H9 (cell line): ENCODE data around the gene DTX2. TPM values are rescaled to one million over a fixed set of nuclear protein-coding genes. Genes with fewer than 3 reads are reported as not detected.

Experiments used
- DNase-seq: peaks from one replicate; pipeline ENCODE4 v3.0.0-alpha.2; 2017
- H2AFZ ChIP-seq: one replicate; pipeline ENCODE4 v1.6.1; 2013; ENCODE audit warnings: mild to moderate bottlenecking, low read length, control low read depth, moderate library complexity
- H2AK5ac ChIP-seq: 2 replicates; pipeline ENCODE4 v1.6.1; 2013; ENCODE audit warnings: low read length, control low read depth, mixed read lengths; ENCODE audit not compliant: insufficient read length
- H2BK120ac ChIP-seq: one replicate; pipeline ENCODE4 v1.6.1; 2013; ENCODE audit warnings: low read depth, mild to moderate bottlenecking, low read length, control low read depth, inconsistent platforms; ENCODE audit not compliant: poor library complexity, severe bottlenecking
- H2BK12ac ChIP-seq: 2 replicates; pipeline ENCODE4 v1.6.1; 2013; ENCODE audit warnings: low read length, control low read depth, mixed read lengths, low read depth; ENCODE audit not compliant: insufficient read length
- H2BK15ac ChIP-seq: 2 replicates; pipeline ENCODE4 v1.6.1; 2013; ENCODE audit warnings: low read depth, low read length, control low read depth
- H2BK20ac ChIP-seq: one replicate; pipeline ENCODE4 v1.6.1; 2013; ENCODE audit warnings: low read depth, mild to moderate bottlenecking, low read length, control low read depth, inconsistent platforms; ENCODE audit not compliant: poor library complexity, severe bottlenecking
- H2BK5ac ChIP-seq: 2 replicates; pipeline ENCODE4 v1.6.1; 2013; ENCODE audit warnings: low read length, control low read depth, mixed read lengths; ENCODE audit not compliant: insufficient read length
- H3K14ac ChIP-seq: 2 replicates; pipeline ENCODE4 v1.6.1; 2013; ENCODE audit warnings: low read length, control low read depth; ENCODE audit not compliant: insufficient read depth
- H3K18ac ChIP-seq: 2 replicates; pipeline ENCODE4 v1.6.1; 2013; ENCODE audit warnings: low read depth, mild to moderate bottlenecking, mixed read lengths, low read length, control low read depth; ENCODE audit not compliant: insufficient read length
- H3K23ac ChIP-seq: 2 replicates; pipeline ENCODE4 v1.6.1; 2013; ENCODE audit warnings: low read length, control low read depth, mixed read lengths, low read depth; ENCODE audit not compliant: insufficient read length
- H3K23me2 ChIP-seq: 2 replicates; pipeline ENCODE4 v1.6.1; 2013; ENCODE audit warnings: low read depth, mild to moderate bottlenecking, mixed read lengths, low read length, control low read depth; ENCODE audit not compliant: insufficient read length, poor library complexity, severe bottlenecking
- H3K27ac ChIP-seq: 2 replicates; pipeline ENCODE4 v1.5.1; 2013; ENCODE audit warnings: low read length, control low read depth, mixed read lengths, low read depth; ENCODE audit not compliant: insufficient read length
- H3K27me3 ChIP-seq: 2 replicates; pipeline ENCODE4 v1.6.1; 2013; ENCODE audit warnings: low read length, control low read depth, inconsistent platforms; ENCODE audit not compliant: insufficient read depth
- H3K4ac ChIP-seq: 2 replicates; pipeline ENCODE4 v1.6.1; 2013; ENCODE audit warnings: low read depth, mild to moderate bottlenecking, control low read depth, inconsistent platforms, low read length, moderate library complexity
- H3K4me1 ChIP-seq: 2 replicates; pipeline ENCODE4 v1.6.1; 2013; ENCODE audit warnings: low read length, control low read depth, inconsistent platforms; ENCODE audit not compliant: insufficient read depth
- H3K4me2 ChIP-seq: 2 replicates; pipeline ENCODE4 v1.6.1; 2013; ENCODE audit warnings: low read length, control low read depth, mixed read lengths; ENCODE audit not compliant: insufficient read length, insufficient read depth
- H3K56ac ChIP-seq: 2 replicates; pipeline ENCODE4 v1.6.1; 2013; ENCODE audit warnings: low read depth, mild to moderate bottlenecking, mixed read lengths, low read length, control low read depth; ENCODE audit not compliant: insufficient read length
- H3K79me1 ChIP-seq: 2 replicates; pipeline ENCODE4 v1.6.1; 2013; ENCODE audit warnings: low read depth, mild to moderate bottlenecking, moderate library complexity, low read length, control low read depth, inconsistent platforms; ENCODE audit not compliant: insufficient read depth, poor library complexity, severe bottlenecking
- H3K79me2 ChIP-seq: 2 replicates; pipeline ENCODE4 v1.6.1; 2013; ENCODE audit warnings: low read length, control low read depth, inconsistent platforms; ENCODE audit not compliant: insufficient read depth
- H3K9ac ChIP-seq: 2 replicates; pipeline ENCODE4 v1.6.1; 2013; ENCODE audit warnings: low read length, control low read depth, mixed read lengths; ENCODE audit not compliant: insufficient read length; ENCODE audit errors: extremely low read depth
- H3K9me3 ChIP-seq: one replicate; pipeline ENCODE4 v1.6.1; 2013; ENCODE audit warnings: low read depth, low read length, inconsistent platforms; ENCODE audit not compliant: control insufficient read depth
- H3T11ph ChIP-seq: one replicate; pipeline ENCODE4 v1.6.1; 2013; ENCODE audit warnings: mild to moderate bottlenecking, low read length, control low read depth, inconsistent platforms
- H4K20me1 ChIP-seq: one replicate; pipeline ENCODE4 v1.6.1; 2013; ENCODE audit not compliant: control insufficient read depth, insufficient read length, insufficient read depth
- H4K5ac ChIP-seq: 2 replicates; pipeline ENCODE4 v1.6.1; 2013; ENCODE audit warnings: low read depth, mild to moderate bottlenecking, mixed read lengths, low read length, control low read depth; ENCODE audit not compliant: insufficient read length
- H4K8ac ChIP-seq: replicated peaks from 2 replicates; pipeline ENCODE4 v1.6.1; 2013; ENCODE audit warnings: low read length, control low read depth, mixed read lengths, low read depth; ENCODE audit not compliant: insufficient read length
- H4K91ac ChIP-seq: 2 replicates; pipeline ENCODE4 v1.6.1; 2013; ENCODE audit warnings: low read depth, mild to moderate bottlenecking, moderate library complexity, mixed read lengths, low read length, control low read depth; ENCODE audit not compliant: insufficient read length
- H3K27ac Mint-ChIP-seq, 3 experiments: 2 replicates in 2 of 3; 3 replicates in 1 of 3; pipeline ENCODE4 v1.8.0; 2020 to 2021; ENCODE audit warnings: mixed read lengths in 3 of 3, mild to moderate bottlenecking in 1 of 3, moderate library complexity in 1 of 3
- H3K27me3 Mint-ChIP-seq: 2 replicates; pipeline ENCODE4 v1.8.0; 2021; ENCODE audit warnings: low read depth, mild to moderate bottlenecking, moderate library complexity, mixed read lengths
- H3K36me3 Mint-ChIP-seq, 3 experiments: 2 replicates in 2 of 3; 3 replicates in 1 of 3; pipeline ENCODE4 v1.8.0; 2020 to 2021; ENCODE audit warnings: low read depth in 3 of 3, mixed read lengths in 3 of 3; ENCODE audit not compliant: insufficient read depth in 1 of 3
- H3K4me1 Mint-ChIP-seq, 2 experiments: 2 replicates each; pipeline ENCODE4 v1.8.0; 2020; ENCODE audit warnings: mixed read lengths in 2 of 2
- H3K4me3 Mint-ChIP-seq, 2 experiments: 2 replicates in 1 of 2; 3 replicates in 1 of 2; pipeline ENCODE4 v1.8.0; 2020 to 2021; ENCODE audit warnings: mild to moderate bottlenecking in 2 of 2, mixed read lengths in 2 of 2, moderate library complexity in 1 of 2
- H3K9me3 Mint-ChIP-seq, 2 experiments: 2 replicates in 1 of 2; 3 replicates in 1 of 2; pipeline ENCODE4 v1.8.0; 2020; ENCODE audit warnings: mild to moderate bottlenecking in 2 of 2, mixed read lengths in 2 of 2, moderate library complexity in 1 of 2
- WGBS: extraction: QIAGEN DNeasy Blood & Tissue Kit; methylation state at CpG from one replicate; pipeline ENCODE4 v1.1.7; 2013; ENCODE audit warnings: missing lambda C conversion rate, low lambda C conversion rate, mixed read lengths; ENCODE audit not compliant: insufficient read length; ENCODE audit errors: extremely low coverage; 5-methylcytosine and 5-hydroxymethylcytosine counted together
- total RNA-seq: library from RNA; stranded (reverse); gene quantifications from 2 replicates; pipeline ENCODE4 v1.2.1, GENCODE V29; 2021
- TF ChIP-seq, protein P1 (sequence below): fragments of 200-600 bp; sonication (generic); conservative IDR thresholded peaks from 3 replicates; pipeline ENCODE4 v1.8.0; 2021; ENCODE audit warnings: antibody characterized with exemption, mild to moderate bottlenecking

The DTX2 gene
- total RNA-seq, 1 experiment from 2014 or later: 48.8 TPM

DNA sequence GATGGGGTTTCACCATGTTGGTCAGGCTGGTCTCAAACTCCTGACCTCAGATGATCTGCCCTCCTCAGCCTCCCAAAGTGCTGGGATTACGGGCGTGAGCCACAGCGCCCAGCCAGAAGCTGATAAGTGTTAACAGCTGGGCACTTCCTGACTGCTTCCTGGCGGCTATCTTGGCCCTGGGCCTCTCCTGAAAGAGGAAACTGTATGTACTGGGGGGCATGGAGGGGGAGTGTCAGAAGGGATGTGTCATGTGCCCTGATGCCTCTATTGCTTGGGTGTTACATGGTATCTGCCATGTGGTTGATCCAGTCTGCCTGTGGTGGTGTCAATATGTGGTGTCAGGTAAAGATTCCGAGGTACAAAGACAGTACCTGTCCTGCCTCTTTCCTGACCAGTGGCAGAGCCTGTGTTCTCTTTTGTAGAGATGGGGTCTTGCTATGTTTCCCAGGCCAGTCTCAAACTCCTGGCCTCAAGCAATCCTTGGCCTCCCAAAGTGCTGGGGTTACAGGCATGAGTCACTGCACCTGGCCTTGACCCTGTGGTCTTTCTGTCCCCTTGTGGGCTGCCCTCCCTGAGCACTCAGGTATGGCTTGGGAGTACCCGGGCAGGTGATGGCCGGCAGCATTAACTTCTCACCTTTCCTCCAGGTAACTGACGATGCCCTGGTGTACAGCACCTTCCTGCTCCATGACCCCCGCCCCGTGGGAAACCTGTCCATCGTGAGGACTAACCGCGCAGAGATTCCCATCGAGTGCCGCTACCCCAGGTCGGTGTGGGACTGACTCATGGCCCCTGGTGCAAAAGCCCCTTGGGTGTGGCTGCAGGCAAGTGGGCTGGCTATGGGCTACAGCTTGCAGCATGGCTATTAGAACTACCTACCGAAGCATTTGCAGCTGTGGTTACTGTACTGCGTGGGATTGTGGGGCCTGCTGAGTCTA is 32.4 kb upstream of the DTX2 start:
- no peaks in the 10 kb centered on the region for H3K79me2 ChIP-seq
- H2AFZ ChIP-seq: no peak overlapping the region
- no peak overlapping the region for H4K8ac ChIP-seq
- no peak overlapping the region for H3K18ac ChIP-seq
- TF ChIP-seq, protein P1, sequence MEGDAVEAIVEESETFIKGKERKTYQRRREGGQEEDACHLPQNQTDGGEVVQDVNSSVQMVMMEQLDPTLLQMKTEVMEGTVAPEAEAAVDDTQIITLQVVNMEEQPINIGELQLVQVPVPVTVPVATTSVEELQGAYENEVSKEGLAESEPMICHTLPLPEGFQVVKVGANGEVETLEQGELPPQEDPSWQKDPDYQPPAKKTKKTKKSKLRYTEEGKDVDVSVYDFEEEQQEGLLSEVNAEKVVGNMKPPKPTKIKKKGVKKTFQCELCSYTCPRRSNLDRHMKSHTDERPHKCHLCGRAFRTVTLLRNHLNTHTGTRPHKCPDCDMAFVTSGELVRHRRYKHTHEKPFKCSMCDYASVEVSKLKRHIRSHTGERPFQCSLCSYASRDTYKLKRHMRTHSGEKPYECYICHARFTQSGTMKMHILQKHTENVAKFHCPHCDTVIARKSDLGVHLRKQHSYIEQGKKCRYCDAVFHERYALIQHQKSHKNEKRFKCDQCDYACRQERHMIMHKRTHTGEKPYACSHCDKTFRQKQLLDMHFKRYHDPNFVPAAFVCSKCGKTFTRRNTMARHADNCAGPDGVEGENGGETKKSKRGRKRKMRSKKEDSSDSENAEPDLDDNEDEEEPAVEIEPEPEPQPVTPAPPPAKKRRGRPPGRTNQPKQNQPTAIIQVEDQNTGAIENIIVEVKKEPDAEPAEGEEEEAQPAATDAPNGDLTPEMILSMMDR: no peak
- H3K4ac ChIP-seq: no peak overlapping the region
- H3K9ac ChIP-seq: no peak overlapping the region
- no peak overlapping the region for H2BK120ac ChIP-seq
- H3K56ac ChIP-seq: no peak overlapping the region
- H4K91ac ChIP-seq: no peak overlapping the region
- H3K14ac ChIP-seq: no peak overlapping the region
- Mint-ChIP-seq H3K4me1 (peaks cover 9 to 14% of the 10 kb centered on the region in 2 experiments), H3K27ac (peak overlapping the region; percentile 17 to 44 (median 33); a peak in 3 of 7 replicates), H3K9me3 (no peaks in the 10 kb centered on the region), H3K36me3 (no peaks in the 10 kb centered on the region; a peak in 1 of 7 replicates), H3K4me3 (0 out of 5 replicates have a peak overlapping the region, but pooled peaks of 1 of the 2 experiments have one; percentile 19), H3K27me3 (no peaks in the 10 kb centered on the region; the same call in 1 of the 2 replicates)
- H3K27me3 ChIP-seq: no peaks in the 10 kb centered on the region
- no peak overlapping the region for H3K23ac ChIP-seq
- H2BK15ac ChIP-seq: no peak overlapping the region
- DNase-seq: peak; percentile 41
- no peak overlapping the region for H2AK5ac ChIP-seq
- H4K5ac ChIP-seq: no peak overlapping the region
- WGBS: no CpG with 5 or more reads among the region's 18 CpGs
- H3K4me2 ChIP-seq: no peak overlapping the region
- H2BK12ac ChIP-seq: no peak overlapping the region
- no peak overlapping the region for H2BK5ac ChIP-seq
- no peaks in the 10 kb centered on the region for H3K23me2 ChIP-seq
- no peaks in the 10 kb centered on the region for H3K9me3 ChIP-seq
- H3K4me1 ChIP-seq: no peaks in the 10 kb centered on the region; the same call in 1 of the 2 replicates
- H3T11ph ChIP-seq: no peak overlapping the region
- no peaks in the 10 kb centered on the region for H3K79me1 ChIP-seq
- no peak overlapping the region for H2BK20ac ChIP-seq
- H4K20me1 ChIP-seq: no peaks in the 10 kb centered on the region
- H3K27ac ChIP-seq: no peak overlapping the region
